Mesothelial cell of epicardium (in vitro differentiated cells): Measurements from ENCODE around the gene CTU2. TPM values are rescaled to one million over a fixed set of nuclear protein-coding genes. Genes with fewer than 3 reads are reported as not detected.

ENCODE experiments used
- DNase-seq, 2 experiments: peaks; one replicate each; pipeline ENCODE4 v3.0.0; 2021; ENCODE audit warnings: low spot score in 2 of 2; ENCODE audit not compliant: unreplicated experiment in 2 of 2
- H3K27ac Mint-ChIP-seq: 2 replicates; pipeline ENCODE4 v1.8.0; 2021; ENCODE audit warnings: mixed read lengths
- H3K27me3 Mint-ChIP-seq: 2 replicates; pipeline ENCODE4 v1.8.0; 2021; ENCODE audit warnings: low read depth, mixed read lengths
- H3K36me3 Mint-ChIP-seq: 2 replicates; pipeline ENCODE4 v1.8.0; 2021; ENCODE audit warnings: mixed read lengths
- H3K4me1 Mint-ChIP-seq: 2 replicates; pipeline ENCODE4 v1.8.0; 2021; ENCODE audit warnings: mixed read lengths
- H3K4me3 Mint-ChIP-seq: 2 replicates; pipeline ENCODE4 v1.8.0; 2021; ENCODE audit warnings: mild to moderate bottlenecking, moderate library complexity, mixed read lengths
- H3K9me3 Mint-ChIP-seq: 2 replicates; pipeline ENCODE4 v1.8.0; 2021; ENCODE audit warnings: mixed read lengths
- total RNA-seq: library from RNA; stranded (reverse); gene quantifications from 3 replicates; pipeline ENCODE4 v1.2.1, GENCODE V29; 2021
- TF ChIP-seq, protein P1 (sequence below): fragments of 200-600 bp; sonication (generic); IDR thresholded peaks from one replicate; pipeline ENCODE4 v1.5.0; 2021; ENCODE audit warnings: antibody characterized with exemption; ENCODE audit not compliant: unreplicated experiment

The CTU2 gene
- total RNA-seq, 1 donor from 2014 or later: 22.2 TPM

DNA sequence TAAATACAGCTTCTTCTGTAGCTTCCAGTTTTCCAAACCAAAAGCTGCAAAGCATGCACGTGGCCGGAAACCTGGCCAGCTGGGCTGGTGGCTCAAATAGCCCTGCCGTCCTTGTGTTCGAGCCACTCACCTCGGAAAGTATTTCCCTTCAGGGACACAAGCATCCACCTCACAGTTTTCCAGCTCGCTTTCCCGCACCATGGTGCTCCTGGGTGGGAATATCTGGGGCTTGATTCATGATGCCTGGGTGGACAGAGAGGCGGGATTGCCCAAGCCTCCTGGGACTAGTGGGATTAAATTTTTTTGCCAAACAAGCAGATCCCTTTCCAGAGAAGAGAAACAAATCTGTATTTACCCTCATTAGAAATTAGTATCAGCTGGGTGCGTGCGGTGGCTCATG, 36.3 kb upstream of the CTU2 start:
- Mint-ChIP-seq H3K27me3 (no peaks in the 10 kb centered on the region), H3K4me1 (peaks cover 2% of the 10 kb centered on the region), H3K36me3 (peaks cover 4% of the 10 kb centered on the region), H3K27ac (no peak overlapping the region), H3K9me3 (no peaks in the 10 kb centered on the region), H3K4me3 (no peak overlapping the region)
- TF ChIP-seq, protein P1, sequence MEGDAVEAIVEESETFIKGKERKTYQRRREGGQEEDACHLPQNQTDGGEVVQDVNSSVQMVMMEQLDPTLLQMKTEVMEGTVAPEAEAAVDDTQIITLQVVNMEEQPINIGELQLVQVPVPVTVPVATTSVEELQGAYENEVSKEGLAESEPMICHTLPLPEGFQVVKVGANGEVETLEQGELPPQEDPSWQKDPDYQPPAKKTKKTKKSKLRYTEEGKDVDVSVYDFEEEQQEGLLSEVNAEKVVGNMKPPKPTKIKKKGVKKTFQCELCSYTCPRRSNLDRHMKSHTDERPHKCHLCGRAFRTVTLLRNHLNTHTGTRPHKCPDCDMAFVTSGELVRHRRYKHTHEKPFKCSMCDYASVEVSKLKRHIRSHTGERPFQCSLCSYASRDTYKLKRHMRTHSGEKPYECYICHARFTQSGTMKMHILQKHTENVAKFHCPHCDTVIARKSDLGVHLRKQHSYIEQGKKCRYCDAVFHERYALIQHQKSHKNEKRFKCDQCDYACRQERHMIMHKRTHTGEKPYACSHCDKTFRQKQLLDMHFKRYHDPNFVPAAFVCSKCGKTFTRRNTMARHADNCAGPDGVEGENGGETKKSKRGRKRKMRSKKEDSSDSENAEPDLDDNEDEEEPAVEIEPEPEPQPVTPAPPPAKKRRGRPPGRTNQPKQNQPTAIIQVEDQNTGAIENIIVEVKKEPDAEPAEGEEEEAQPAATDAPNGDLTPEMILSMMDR: no peak
- no peak for DNase-seq

DNA sequence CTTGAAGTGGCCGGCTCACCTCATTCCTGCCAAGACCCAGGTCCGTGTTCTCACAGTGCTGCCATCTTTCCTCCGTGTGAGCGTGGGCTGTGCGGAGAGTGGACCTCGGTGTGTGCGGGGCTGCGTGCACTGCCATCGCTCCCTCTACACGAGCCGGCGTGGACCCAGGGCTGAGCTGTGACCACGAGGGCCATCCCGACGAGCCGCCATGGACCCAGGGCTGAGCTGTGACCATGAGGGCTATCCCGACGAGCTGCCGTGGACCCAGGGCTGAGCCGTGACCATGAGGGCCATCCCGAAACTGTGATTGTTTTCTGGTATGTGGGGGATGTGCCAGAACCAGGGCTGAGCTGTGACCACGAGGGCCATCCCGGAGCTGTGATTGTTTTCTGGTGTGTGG, 34.5 kb upstream of the CTU2 start:
- H3K36me3 Mint-ChIP-seq: peaks cover 2% of the 10 kb centered on the region
- H3K27ac Mint-ChIP-seq: no peak overlapping the region
- no peaks in the 10 kb centered on the region for H3K27me3 Mint-ChIP-seq
- DNase-seq: no peak
- TF ChIP-seq, protein P1: no peak
- no peaks in the 10 kb centered on the region for H3K9me3 Mint-ChIP-seq
- no peak overlapping the region for H3K4me3 Mint-ChIP-seq
- no peaks in the 10 kb centered on the region for H3K4me1 Mint-ChIP-seq

DNA sequence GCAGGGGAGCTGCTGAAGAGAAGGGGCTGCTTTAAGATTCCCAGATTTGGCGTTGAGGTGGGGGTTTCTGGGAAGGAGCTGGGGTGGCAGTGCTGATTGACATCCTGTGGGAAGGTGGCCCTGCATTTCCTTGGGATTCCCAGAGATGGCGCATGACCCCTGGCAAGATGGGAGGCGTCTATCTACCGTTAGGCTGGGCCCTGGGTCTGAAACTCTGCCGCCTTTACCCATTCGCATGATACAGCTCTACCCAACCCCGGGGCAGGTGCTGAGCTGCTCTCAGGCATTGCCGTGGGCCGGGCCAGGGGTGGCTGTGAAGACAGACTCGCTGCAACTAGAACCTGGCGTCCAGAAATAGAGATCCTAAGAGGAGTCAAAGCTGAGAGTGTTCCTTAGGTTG, 33.5 kb upstream of the CTU2 start:
- no peaks in the 10 kb centered on the region for H3K9me3 Mint-ChIP-seq
- TF ChIP-seq, protein P1: no peak
- H3K27ac Mint-ChIP-seq: no peak overlapping the region
- H3K4me3 Mint-ChIP-seq: no peak overlapping the region
- H3K27me3 Mint-ChIP-seq: no peaks in the 10 kb centered on the region
- no peak for DNase-seq
- no peaks in the 10 kb centered on the region for H3K4me1 Mint-ChIP-seq
- H3K36me3 Mint-ChIP-seq: no peaks in the 10 kb centered on the region

DNA sequence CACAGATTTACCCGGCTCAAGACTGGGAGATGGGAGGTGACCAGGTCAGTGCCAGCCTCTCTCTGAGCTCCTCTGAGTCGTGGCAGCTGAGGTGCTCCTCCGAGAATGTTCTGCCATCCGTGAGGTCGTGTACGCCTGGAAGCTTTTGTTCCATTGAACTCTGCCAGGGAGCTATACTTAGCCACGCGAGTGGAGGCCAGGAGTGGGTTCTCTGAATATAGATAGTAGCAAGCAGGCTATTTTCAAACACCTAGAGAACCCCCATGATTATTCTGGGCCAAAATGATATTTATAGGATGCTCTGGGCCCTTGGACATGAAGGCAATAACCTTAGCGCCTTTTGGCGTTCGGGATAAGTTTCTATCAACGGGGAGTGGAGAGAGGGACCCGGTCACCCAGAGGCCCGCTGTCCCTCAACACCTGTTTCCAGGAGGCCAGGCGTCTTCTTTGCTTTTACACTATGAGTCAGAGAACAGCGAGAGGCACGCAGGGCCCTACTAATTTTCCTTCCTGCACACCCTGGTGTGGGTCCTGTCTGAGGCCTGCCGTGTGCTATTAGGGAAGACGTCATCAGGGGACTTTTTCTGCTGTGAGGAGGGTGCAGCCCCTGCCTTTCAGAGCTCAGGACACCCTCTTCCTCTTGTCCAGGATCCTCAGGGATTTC, 32.5 kb upstream of the CTU2 start:
- Mint-ChIP-seq H3K27ac (no peak overlapping the region), H3K9me3 (no peaks in the 10 kb centered on the region)

DNA sequence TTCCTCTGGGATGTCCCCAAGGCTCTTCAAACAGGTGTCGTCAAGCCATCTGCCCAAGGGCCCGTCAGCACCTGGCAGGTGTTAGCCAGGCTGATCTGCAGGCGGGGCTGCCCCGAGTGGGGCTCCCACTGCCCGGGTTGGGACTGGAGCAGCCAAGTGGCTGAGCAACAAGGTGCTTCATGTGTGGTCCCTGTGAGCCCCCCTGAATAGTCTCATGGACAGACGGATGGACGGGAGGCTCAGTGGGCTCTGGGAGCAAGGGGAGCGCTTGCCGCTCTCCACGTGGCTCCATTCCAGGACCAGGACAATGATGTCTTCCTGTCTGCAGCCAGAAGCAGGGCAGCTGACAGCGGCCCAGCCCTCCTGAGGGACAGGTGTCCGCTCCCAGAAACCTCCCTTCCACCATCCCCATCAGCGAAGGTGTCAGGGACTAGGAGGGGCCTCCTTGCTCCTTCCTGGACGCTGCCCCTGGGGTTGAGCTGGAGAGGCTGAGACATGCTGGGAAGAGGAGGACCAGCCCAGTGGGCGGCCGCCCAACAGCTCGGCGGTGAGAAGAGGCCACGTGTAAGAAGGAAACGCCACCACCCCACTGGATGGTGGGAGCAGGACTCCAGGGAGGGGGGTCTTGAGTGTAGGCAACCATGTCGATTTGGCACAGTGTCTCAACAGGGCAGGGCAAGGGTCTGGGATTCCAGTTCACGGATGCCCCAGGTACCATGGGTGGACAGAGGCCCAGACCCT, 29.6 kb upstream of the CTU2 start:
- TF ChIP-seq, protein P1: no peak
- Mint-ChIP-seq H3K4me3 (no peak overlapping the region), H3K9me3 (no peaks in the 10 kb centered on the region), H3K27ac (no peak overlapping the region), H3K27me3 (peaks cover 9% of the 10 kb centered on the region), H3K36me3 (no peaks in the 10 kb centered on the region), H3K4me1 (no peaks in the 10 kb centered on the region)
- DNase-seq: no peak

More for the DNA sequence above, 32.5 kb upstream of the CTU2 start:
- DNase-seq: no peak
- Mint-ChIP-seq H3K27me3 (no peaks in the 10 kb centered on the region), H3K4me1 (no peaks in the 10 kb centered on the region), H3K4me3 (no peak overlapping the region), H3K36me3 (no peaks in the 10 kb centered on the region)
- TF ChIP-seq, protein P1: no peak
